OCI-LY1 (cell line): ENCODE results near the gene POU2F1.

Source experiments
- H2AFZ ChIP-seq: fragments of 200-600 bp; sonication (generic), shearing (Covaris generic); 2 replicates; pipeline ENCODE4 v1.6.0; 2014; ENCODE audit warnings: antibody characterized with exemption, mild to moderate bottlenecking, low read length
- H3F3A ChIP-seq: fragments of 200-600 bp; sonication (generic), shearing (Covaris generic); 2 replicates; pipeline ENCODE4 v1.6.0; 2014; ENCODE audit warnings: mild to moderate bottlenecking, antibody characterized with exemption, low read length, moderate library complexity; ENCODE audit not compliant: insufficient read depth
- H3K27ac ChIP-seq: fragments of 200-600 bp; sonication (generic); 2 replicates; pipeline ENCODE4 v1.5.1; 2014; ENCODE audit warnings: low read length, mixed run types, mild to moderate bottlenecking, low read depth; ENCODE audit not compliant: poor library complexity, severe bottlenecking
- H3K27me3 ChIP-seq: fragments of 200-600 bp; sonication (generic); 2 replicates; pipeline ENCODE4 v1.6.0; 2014; ENCODE audit warnings: antibody characterized with exemption, mild to moderate bottlenecking, low read length, moderate library complexity; ENCODE audit not compliant: insufficient read depth
- H3K36me3 ChIP-seq: fragments of 200-600 bp; sonication (generic); 2 replicates; pipeline ENCODE4 v1.6.1; 2014; ENCODE audit warnings: mild to moderate bottlenecking, antibody characterized with exemption, low read length, moderate library complexity, mixed read lengths; ENCODE audit not compliant: insufficient read depth
- H3K4me1 ChIP-seq: fragments of 200-600 bp; sonication (generic); 2 replicates; pipeline ENCODE4 v1.5.1; 2014; ENCODE audit warnings: mild to moderate bottlenecking, low read length, moderate library complexity; ENCODE audit not compliant: insufficient read depth, severe bottlenecking
- H3K4me2 ChIP-seq: fragments of 200-600 bp; sonication (generic), shearing (Covaris generic); 2 replicates; pipeline ENCODE4 v1.6.1; 2014; ENCODE audit warnings: low read length
- H3K4me3 ChIP-seq: fragments of 200-600 bp; sonication (generic); 2 replicates; pipeline ENCODE4 v1.5.1; 2014; ENCODE audit warnings: low read length, low read depth, mild to moderate bottlenecking, mixed read lengths; ENCODE audit not compliant: poor library complexity, severe bottlenecking
- H3K79me2 ChIP-seq: fragments of 200-600 bp; shearing (Covaris generic); 2 replicates; pipeline ENCODE4 v1.6.1; 2016; ENCODE audit warnings: mixed run types, low read length, mixed read lengths; ENCODE audit not compliant: insufficient read depth
- H3K9ac ChIP-seq: fragments of 200-600 bp; sonication (generic), shearing (Covaris generic); 2 replicates; pipeline ENCODE4 v1.6.1; 2014; ENCODE audit warnings: mild to moderate bottlenecking, low read length, mixed read lengths
- H3K9me2 ChIP-seq: fragments of 200-600 bp; sonication (generic), shearing (Covaris generic); 2 replicates; pipeline ENCODE4 v1.6.1; 2014; ENCODE audit warnings: low read depth, mild to moderate bottlenecking, low read length, mixed read lengths
- H3K9me3 ChIP-seq: fragments of 200-600 bp; shearing (Covaris generic); 2 replicates; pipeline ENCODE4 v1.6.1; 2014; ENCODE audit warnings: low read length, mixed read lengths
- H4K20me1 ChIP-seq: fragments of 200-600 bp; sonication (generic), shearing (Covaris generic); 2 replicates; pipeline ENCODE4 v1.6.0; 2016; ENCODE audit warnings: mild to moderate bottlenecking, low read length; ENCODE audit not compliant: insufficient read depth
- CTCF ChIP-seq: fragments of 200-600 bp; sonication (generic), shearing (Covaris generic); IDR thresholded peaks from 2 replicates; pipeline ENCODE4 v1.5.1; 2017; ENCODE audit warnings: mild to moderate bottlenecking, antibody characterized with exemption, low read length, moderate library complexity, mixed read lengths
- EZH2 ChIP-seq: fragments of 200-600 bp; sonication (generic), shearing (Covaris generic); IDR thresholded peaks from 2 replicates; pipeline ENCODE4 v1.8.0; 2017; ENCODE audit warnings: borderline replicate concordance, mixed run types, mild to moderate bottlenecking, antibody characterized with exemption, low read length, moderate library complexity, mixed read lengths

The POU2F1 gene

GRCh38 chr1:167446966-167447365 lies 226.3 kb downstream of the POU2F1 start:
- Histone ChIP-seq H3K79me2 (no peaks in the 10 kb centered on the region), H3K36me3 (no peaks in the 10 kb centered on the region), H2AFZ (no peak overlapping the region), H3K4me3 (no peak overlapping the region), H3K27me3 (no peaks in the 10 kb centered on the region), H3K4me2 (peak overlapping the region; percentile 55), H3K27ac (peak overlapping the region; percentile 45), H3K9me2 (no peaks in the 10 kb centered on the region), H3K4me1 (peaks cover 63% of the 10 kb centered on the region), H3F3A (no peaks in the 10 kb centered on the region), H3K9me3 (no peaks in the 10 kb centered on the region), H4K20me1 (no peaks in the 10 kb centered on the region), H3K9ac (peak overlapping the region; percentile 32; the same call in 1 of the 2 replicates)
- no peak for TF ChIP-seq CTCF
- TF ChIP-seq EZH2: no peak

GRCh38 chr1:167447521-167448136 lies 226.9 kb downstream of the POU2F1 start:
- Histone ChIP-seq H3K27ac (peak overlapping the region; percentile 57), H4K20me1 (no peaks in the 10 kb centered on the region), H3K4me2 (peak overlapping the region; percentile 55), H3K9me2 (no peaks in the 10 kb centered on the region), H3K4me3 (peak overlapping the region; percentile 25), H3K9me3 (no peaks in the 10 kb centered on the region), H3K27me3 (no peaks in the 10 kb centered on the region), H3K79me2 (no peaks in the 10 kb centered on the region), H3K36me3 (no peaks in the 10 kb centered on the region), H3F3A (no peaks in the 10 kb centered on the region), H2AFZ (0 out of 2 replicates have a peak overlapping the region, but pooled peaks have one; percentile 24), H3K9ac (peak overlapping the region; percentile 32; the same call in 1 of the 2 replicates), H3K4me1 (peaks cover 62% of the 10 kb centered on the region)
- TF ChIP-seq EZH2 (no peak), CTCF (no peak; the same call in 1 of the 2 replicates)

GRCh38 chr1:167450843-167451242 lies 230.2 kb downstream of the POU2F1 start:
- Histone ChIP-seq H2AFZ (no peak overlapping the region), H3K4me3 (no peak overlapping the region), H3K9me3 (no peaks in the 10 kb centered on the region), H4K20me1 (no peaks in the 10 kb centered on the region), H3K27ac (peak overlapping the region; percentile 42), H3K4me2 (peak overlapping the region; percentile 46), H3K4me1 (peaks cover 70% of the 10 kb centered on the region), H3K27me3 (no peaks in the 10 kb centered on the region), H3F3A (0 out of 2 replicates have a peak, but pooled peaks cover 7% of the 10 kb centered on the region), H3K79me2 (no peaks in the 10 kb centered on the region), H3K9ac (no peak overlapping the region), H3K36me3 (no peaks in the 10 kb centered on the region), H3K9me2 (no peaks in the 10 kb centered on the region)
- TF ChIP-seq CTCF (no peak), EZH2 (no peak)
